A549 (cell line): ENCODE data around the gene NRN1. TPM values are rescaled to one million over a fixed set of nuclear protein-coding genes. Genes with fewer than 3 reads are reported as not detected.

Source experiments
- ATAC-seq, 2 experiments: fragments of 200-7000 bp in 1 of 2; fragments of >200 bp in 1 of 2; cut with Nextera tagmentation in 1 of 2; cut with Tn5 transposase in 1 of 2; 3 replicates each; pipeline versions ENCODE4 v1.8.0 to v1.9.1; 2018 to 2020; ENCODE audit warnings: mild to moderate bottlenecking in 1 of 2, moderate library complexity in 1 of 2
- CTCF ChIA-PET: fragments of 300-600 bp; sonication (Branson Sonifier 250); formaldehyde crosslinking; extraction: SDS; loops from one replicate; lab custom pipeline; 2021; ENCODE audit warnings: antibody characterized with exemption, inconsistent platforms; lab: Yijun Ruan, JAX
- POLR2A ChIA-PET: fragments of 350-600 bp; formaldehyde crosslinking; extraction: SDS; loops from one replicate; lab custom pipeline; 2021; ENCODE audit warnings: antibody characterized with exemption, inconsistent platforms; lab: Yijun Ruan, JAX
- DNase-seq, 2 experiments: peaks; one replicate each; pipeline versions ENCODE4 v3.0.0 to v3.0.0-alpha.2; 2011 to 2016; ENCODE audit warnings: low read depth in 1 of 2, low spot score in 1 of 2
- FAIRE-seq: peaks from 2 replicates; lab custom pipeline; 2011; peaks lifted over from hg19 to GRCh38; lab: Jason Lieb, UNC
- H3K27ac ChIP-seq, 2 experiments: fragments of >200 bp; sonication (Bioruptor Twin); formaldehyde crosslinking; 3 replicates each; pipeline ENCODE4 v1.5.1; 2016 to 2017
- H3K4me1 ChIP-seq: fragments of >200 bp; sonication (Bioruptor Twin); formaldehyde crosslinking; 3 replicates; pipeline ENCODE4 v1.6.1; 2016
- H3K4me2 ChIP-seq: fragments of >200 bp; sonication (Bioruptor Twin); formaldehyde crosslinking; 3 replicates; pipeline ENCODE4 v1.6.1; 2016
- H3K4me3 ChIP-seq: fragments of >200 bp; sonication (Bioruptor Twin); formaldehyde crosslinking; 3 replicates; pipeline ENCODE4 v1.5.1; 2016
- H3K9me3 ChIP-seq: fragments of >200 bp; sonication (Bioruptor Twin); formaldehyde crosslinking; 3 replicates; pipeline ENCODE4 v1.6.1; 2016
- ATOH8 ChIP-seq: fragments of 250-450 bp; sonication (Bioruptor Pico); IDR thresholded peaks from 2 replicates; pipeline ENCODE4 v1.5.0; 2020; ENCODE audit warnings: low read depth, mild to moderate bottlenecking, moderate library complexity
- CEBPB ChIP-seq, 2 experiments: fragments of >200 bp in 1 of 2; sonication (Bioruptor Twin) in 1 of 2; formaldehyde crosslinking in 1 of 2; IDR thresholded peaks; 2 replicates each; pipeline ENCODE4 v1.6.1; 2012 to 2016
- CHD2 ChIP-seq: fragments of 150-350 bp; IDR thresholded peaks from 2 replicates; pipeline ENCODE4 v1.6.1; 2014; ENCODE audit warnings: low read length; ENCODE audit not compliant: partially characterized antibody
- CHD4 ChIP-seq: fragments of 200-600 bp; sonication (generic); IDR thresholded peaks from 2 replicates; pipeline ENCODE4 v1.6.1; 2016; ENCODE audit warnings: antibody characterized with exemption, mild to moderate bottlenecking, borderline replicate concordance
- EHF ChIP-seq: fragments of 250-450 bp; sonication (Bioruptor Pico); IDR thresholded peaks from 2 replicates; pipeline ENCODE4 v1.5.0; 2020; ENCODE audit warnings: mild to moderate bottlenecking
- EHMT2 ChIP-seq: fragments of 200-600 bp; sonication (generic); IDR thresholded peaks from 2 replicates; pipeline ENCODE4 v1.6.1; 2016; ENCODE audit warnings: antibody characterized with exemption, low read depth, mild to moderate bottlenecking, moderate library complexity
- EP300 ChIP-seq, 2 experiments: fragments of >200 bp; sonication (Bioruptor Twin); formaldehyde crosslinking; IDR thresholded peaks; 2 replicates in 1 of 2; 3 replicates in 1 of 2; pipeline ENCODE4 v1.6.1; 2016 to 2017
- FOSB ChIP-seq: fragments of 250-450 bp; sonication (Bioruptor Pico); IDR thresholded peaks from 2 replicates; pipeline ENCODE4 v1.5.0; 2020; ENCODE audit warnings: mild to moderate bottlenecking, moderate library complexity
- HES2 ChIP-seq: fragments of >200 bp; sonication (Bioruptor Twin); formaldehyde crosslinking; IDR thresholded peaks from 2 replicates; pipeline ENCODE4 v1.6.1; 2016
- HOXA7 ChIP-seq: fragments of 250-450 bp; sonication (Bioruptor Pico); IDR thresholded peaks from 2 replicates; pipeline ENCODE4 v1.5.0; 2020; ENCODE audit warnings: mild to moderate bottlenecking, moderate library complexity
- HOXB13 ChIP-seq: fragments of 250-450 bp; sonication (Bioruptor Pico); IDR thresholded peaks from 2 replicates; pipeline ENCODE4 v1.5.0; 2020; ENCODE audit warnings: low read depth, mild to moderate bottlenecking, moderate library complexity
- JUNB ChIP-seq: fragments of >200 bp; sonication (Bioruptor Twin); formaldehyde crosslinking; IDR thresholded peaks from 2 replicates; pipeline ENCODE4 v1.6.1; 2016
- KDM5A ChIP-seq: fragments of 200-600 bp; sonication (generic); IDR thresholded peaks from 2 replicates; pipeline ENCODE4 v1.6.1; 2016; ENCODE audit warnings: antibody characterized with exemption, mild to moderate bottlenecking
- MYC ChIP-seq: IDR thresholded peaks from 2 replicates; pipeline ENCODE4 v1.6.1; 2012; ENCODE audit warnings: mild to moderate bottlenecking, inconsistent platforms, low read length, improper control_type of control experiment, borderline replicate concordance
- NFE2L2 ChIP-seq: fragments of 150-350 bp; conservative IDR thresholded peaks from 2 replicates; pipeline ENCODE4 v1.6.1; 2014; ENCODE audit warnings: low read length
- NR3C1 ChIP-seq: fragments of >200 bp; sonication (Bioruptor Twin); formaldehyde crosslinking; IDR thresholded peaks from 3 replicates; pipeline ENCODE4 v1.6.1; 2017
- PHF8 ChIP-seq: fragments of 200-600 bp; sonication (generic); IDR thresholded peaks from 2 replicates; pipeline ENCODE4 v1.6.1; 2016; ENCODE audit warnings: low read depth, mild to moderate bottlenecking, antibody characterized with exemption, moderate library complexity, borderline replicate concordance
- POLR2A ChIP-seq: IDR thresholded peaks from 2 replicates; pipeline ENCODE4 v1.6.1; 2012; ENCODE audit warnings: mild to moderate bottlenecking, low read length
- RARB ChIP-seq: fragments of 250-450 bp; sonication (Bioruptor Pico); IDR thresholded peaks from 2 replicates; pipeline ENCODE4 v1.8.0; 2021; ENCODE audit warnings: mild to moderate bottlenecking, moderate library complexity
- RCOR1 ChIP-seq: fragments of 150-350 bp; IDR thresholded peaks from 2 replicates; pipeline ENCODE4 v1.6.1; 2014; ENCODE audit warnings: antibody characterized with exemption, low read length, low read depth
- RFX5 ChIP-seq: fragments of 450-650 bp; IDR thresholded peaks from 2 replicates; pipeline ENCODE4 v1.7.1; 2014; ENCODE audit warnings: antibody characterized with exemption, mild to moderate bottlenecking, moderate library complexity
- SMC3 ChIP-seq: fragments of >200 bp; sonication (Bioruptor Twin); formaldehyde crosslinking; IDR thresholded peaks from 3 replicates; pipeline ENCODE4 v1.6.1; 2018; ENCODE audit warnings: inconsistent platforms
- USF2 ChIP-seq: fragments of 450-650 bp; IDR thresholded peaks from 2 replicates; pipeline ENCODE4 v1.6.1; 2014; ENCODE audit warnings: antibody characterized with exemption
- ZNF302 ChIP-seq: fragments of 250-450 bp; sonication (Bioruptor Pico); IDR thresholded peaks from 2 replicates; pipeline ENCODE4 v1.9.0; 2021; ENCODE audit warnings: inconsistent platforms, mild to moderate bottlenecking, moderate library complexity
- WGBS: methylation state at CpG from one replicate; pipeline ENCODE4 v1.1.6; 2017; ENCODE audit errors: missing lambda C conversion rate; 5-methylcytosine and 5-hydroxymethylcytosine counted together
- polyA plus RNA-seq, 4 experiments: library from polyadenylated mRNA; depleted of rRNA in 3 of 4; stranded (reverse); fragments of >200 nt; fragmentation: RNase III in 1 of 4; extraction: RNeasy Plus Mini Kit Qiagen cat#74134 plus additional on column Dnase treatment in 1 of 4; gene quantifications; 2 replicates in 3 of 4; 3 replicates in 1 of 4; pipeline ENCODE4 v1.2.3, GENCODE V29; 2011 to 2017
- TF ChIP-seq, protein P1 (sequence below): fragments of 150-350 bp; IDR thresholded peaks from 2 replicates; pipeline ENCODE4 v1.6.1; 2014; ENCODE audit warnings: low read depth, mild to moderate bottlenecking, low read length
- TF ChIP-seq, protein P2 (sequence below): IDR thresholded peaks from 2 replicates; pipeline ENCODE4 v1.6.1; 2012

NRN1 gene
- polyA plus RNA-seq, 2 of the 4 experiments (the other 2 are of a cell fraction) = 0.35 to 0.39 TPM

- no peak for TF ChIP-seq RCOR1
- no peak for TF ChIP-seq SMC3
- no peak for TF ChIP-seq FOSB (CRISPR knock-in tag)
- no peak for TF ChIP-seq PHF8
- no peak for TF ChIP-seq NFE2L2
Measured at GRCh38 chr6:5967594-5967993, 39.1 kb downstream of the NRN1 start (continued).

DNA sequence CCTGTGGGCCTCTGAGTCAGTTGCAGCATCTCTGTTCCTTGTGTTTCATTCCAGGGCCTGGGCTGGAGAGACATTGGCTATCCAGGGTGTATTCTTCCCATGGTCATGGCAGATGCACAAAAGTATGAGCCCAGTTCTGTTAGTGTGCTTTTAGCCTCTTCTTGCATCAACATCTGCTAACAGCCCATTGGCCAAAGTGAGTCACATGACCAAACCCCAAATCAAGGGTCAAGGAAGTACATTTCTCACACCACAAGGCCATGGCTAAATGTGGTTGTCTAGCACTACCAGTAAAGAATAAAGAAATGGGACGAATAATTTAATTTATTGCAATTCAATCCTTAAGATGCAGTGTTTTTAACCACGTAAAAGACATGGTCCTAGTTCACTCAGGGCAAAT, 43.9 kb downstream of the NRN1 start:
- DNase-seq (no peak), ATAC-seq (no peak), FAIRE-seq (no peak)
- ChIA-PET POLR2A (no interaction called here), CTCF (no interaction called here)
- Histone ChIP-seq H3K4me2 (no peak overlapping the region), H3K4me3 (no peak overlapping the region), H3K9me3 (no peaks in the 10 kb centered on the region), H3K27ac (no peak overlapping the region), H3K4me1 (no peaks in the 10 kb centered on the region)
- TF ChIP-seq CHD4 = no peak
- TF ChIP-seq, protein P1, sequence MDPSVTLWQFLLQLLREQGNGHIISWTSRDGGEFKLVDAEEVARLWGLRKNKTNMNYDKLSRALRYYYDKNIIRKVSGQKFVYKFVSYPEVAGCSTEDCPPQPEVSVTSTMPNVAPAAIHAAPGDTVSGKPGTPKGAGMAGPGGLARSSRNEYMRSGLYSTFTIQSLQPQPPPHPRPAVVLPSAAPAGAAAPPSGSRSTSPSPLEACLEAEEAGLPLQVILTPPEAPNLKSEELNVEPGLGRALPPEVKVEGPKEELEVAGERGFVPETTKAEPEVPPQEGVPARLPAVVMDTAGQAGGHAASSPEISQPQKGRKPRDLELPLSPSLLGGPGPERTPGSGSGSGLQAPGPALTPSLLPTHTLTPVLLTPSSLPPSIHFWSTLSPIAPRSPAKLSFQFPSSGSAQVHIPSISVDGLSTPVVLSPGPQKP = no peak
- no peak for TF ChIP-seq HOXB13
- no peak for TF ChIP-seq NFE2L2
- no peak for TF ChIP-seq NR3C1
- TF ChIP-seq CHD2 = no peak
- no peak for TF ChIP-seq ZNF302 (CRISPR knock-in tag)
- no peak for TF ChIP-seq HES2
- no peak for TF ChIP-seq EHF
- TF ChIP-seq JUNB = no peak
- TF ChIP-seq USF2 = no peak
- no peak for TF ChIP-seq ATOH8 (CRISPR knock-in tag)
- WGBS = 2% methylated on average over 2 of the region's 2 CpGs

DNA sequence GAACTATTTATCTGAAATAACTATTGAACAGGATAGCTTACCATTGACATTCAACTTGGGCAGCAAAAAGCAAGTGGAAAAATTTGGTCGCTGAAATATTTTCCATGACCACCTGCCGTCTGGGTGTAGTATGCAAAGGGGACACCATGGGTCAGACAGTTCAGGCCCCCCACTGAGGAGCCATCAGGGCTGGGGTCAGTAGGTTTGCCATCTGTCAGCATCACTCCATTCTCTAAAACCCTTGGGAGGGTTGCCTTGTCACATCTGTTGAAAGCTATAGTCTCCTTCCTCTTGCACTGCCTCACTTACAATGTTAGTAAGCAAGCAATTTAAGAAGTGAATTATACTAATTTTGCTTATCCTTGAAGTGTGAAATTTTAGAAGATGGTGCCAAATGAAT, 44.9 kb downstream of the NRN1 start:
- no peak for TF ChIP-seq NR3C1
- no peak for TF ChIP-seq FOSB (CRISPR knock-in tag)
- no peak for TF ChIP-seq USF2
- TF ChIP-seq HOXA7 (CRISPR knock-in tag) = no peak
- no peak for TF ChIP-seq PHF8
- TF ChIP-seq ZNF302 (CRISPR knock-in tag) = no peak
- TF ChIP-seq MYC = no peak
- no peak for TF ChIP-seq SMC3
- no peak for TF ChIP-seq KDM5A
- TF ChIP-seq HOXB13 = no peak
- no peak for TF ChIP-seq RARB (CRISPR knock-in tag)
- TF ChIP-seq, protein P2, sequence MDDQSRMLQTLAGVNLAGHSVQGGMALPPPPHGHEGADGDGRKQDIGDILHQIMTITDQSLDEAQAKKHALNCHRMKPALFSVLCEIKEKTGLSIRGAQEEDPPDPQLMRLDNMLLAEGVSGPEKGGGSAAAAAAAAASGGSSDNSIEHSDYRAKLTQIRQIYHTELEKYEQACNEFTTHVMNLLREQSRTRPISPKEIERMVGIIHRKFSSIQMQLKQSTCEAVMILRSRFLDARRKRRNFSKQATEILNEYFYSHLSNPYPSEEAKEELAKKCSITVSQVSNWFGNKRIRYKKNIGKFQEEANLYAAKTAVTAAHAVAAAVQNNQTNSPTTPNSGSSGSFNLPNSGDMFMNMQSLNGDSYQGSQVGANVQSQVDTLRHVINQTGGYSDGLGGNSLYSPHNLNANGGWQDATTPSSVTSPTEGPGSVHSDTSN = no peak
- TF ChIP-seq RFX5 = no peak
- TF ChIP-seq POLR2A = no peak
- no peak for TF ChIP-seq JUNB
- no peak for TF ChIP-seq EHMT2
- no peak for TF ChIP-seq EP300 (IDR thresholded peaks at IDR 0.05)
- no peak for TF ChIP-seq CEBPB (IDR thresholded peaks at IDR 0.05)
- CTCF ChIA-PET = no interaction called here
- ATAC-seq (no peak), FAIRE-seq (no peak), DNase-seq (no peak)
- Histone ChIP-seq H3K4me2 (no peak overlapping the region), H3K4me3 (no peak overlapping the region), H3K4me1 (no peaks in the 10 kb centered on the region), H3K27ac (no peak overlapping the region), H3K9me3 (no peaks in the 10 kb centered on the region)
- WGBS = 18% methylated on average over 2 of the region's 2 CpGs
- POLR2A ChIA-PET = no interaction called here
